IMR-90 (cell line): ENCODE measurements around the gene RAB11FIP4. TPM values are rescaled to one million over a fixed set of nuclear protein-coding genes. Genes with fewer than 3 reads are reported as not detected.
A peak's percentile ranks its signal among the peaks of the same experiment; 100 is the strongest.

Experiments used
- ATAC-seq: fragments of 200-7000 bp; cut with Tn5 transposase; 2 replicates; pipeline ENCODE4 v1.9.1; 2020; ENCODE audit warnings: low read depth, mild to moderate bottlenecking, moderate library complexity
- BruUV-seq: library from RNA; stranded (reverse); fragments of 400-500 nt; replicated peaks from 2 replicates; lab custom pipeline; 2021; lab: Mats Ljungman, UMichigan
- CTCF ChIA-PET: fragments of 300-600 bp; formaldehyde crosslinking; extraction: SDS; loops from one replicate; lab custom pipeline; 2021; ENCODE audit warnings: antibody characterized with exemption; lab: Yijun Ruan, JAX
- POLR2A ChIA-PET: fragments of 300-600 bp; sonication (Branson Sonifier 250); formaldehyde crosslinking; loops from one replicate; lab custom pipeline; 2022; ENCODE audit warnings: antibody characterized with exemption; ENCODE audit not compliant: unreplicated experiment; lab: Charles Lee
- DNase-seq: peaks from one replicate; pipeline ENCODE4 v3.0.0; 2013
- H2AFZ ChIP-seq: replicated peaks from 2 replicates; pipeline ENCODE3; 2013; ENCODE audit warnings: low read length, mild to moderate bottlenecking; ENCODE audit not compliant: poor library complexity
- H2AK5ac ChIP-seq: 2 replicates; pipeline ENCODE4 v1.6.1; 2013; ENCODE audit warnings: low read depth, low read length, inconsistent platforms
- H2AK9ac ChIP-seq: replicated peaks from 2 replicates; pipeline ENCODE3; 2013; ENCODE audit warnings: mild to moderate bottlenecking, low read depth, low read length, moderate library complexity; ENCODE audit not compliant: poor library complexity
- H2BK120ac ChIP-seq: 2 replicates; pipeline ENCODE4 v1.6.1; 2013; ENCODE audit warnings: low read depth, low read length, inconsistent platforms
- H2BK15ac ChIP-seq: 3 replicates; pipeline ENCODE4 v1.6.1; 2013; ENCODE audit warnings: low read depth, low read length, inconsistent platforms
- H2BK20ac ChIP-seq: 2 replicates; pipeline ENCODE4 v1.6.1; 2013; ENCODE audit warnings: low read depth, mild to moderate bottlenecking, inconsistent platforms, low read length, moderate library complexity
- H2BK5ac ChIP-seq: 2 replicates; pipeline ENCODE4 v1.6.1; 2013; ENCODE audit warnings: mild to moderate bottlenecking, low read depth, low read length, inconsistent platforms; ENCODE audit not compliant: poor library complexity, severe bottlenecking
- H3K14ac ChIP-seq: replicated peaks from 2 replicates; pipeline ENCODE4 v1.6.1; 2013; ENCODE audit warnings: low read depth, low read length, inconsistent platforms
- H3K18ac ChIP-seq: 2 replicates; pipeline ENCODE4 v1.6.1; 2013; ENCODE audit warnings: low read depth, low read length, control low read depth
- H3K23ac ChIP-seq: 2 replicates; pipeline ENCODE4 v1.6.1; 2013; ENCODE audit warnings: low read depth, low read length, inconsistent platforms
- H3K27ac ChIP-seq: 2 replicates; pipeline ENCODE4 v1.5.1; 2013; ENCODE audit warnings: mild to moderate bottlenecking, control low read depth, low read length; ENCODE audit not compliant: insufficient read depth
- H3K27me3 ChIP-seq: 2 replicates; pipeline ENCODE4 v1.6.1; 2013; ENCODE audit warnings: low read length; ENCODE audit not compliant: control insufficient read depth, insufficient read depth
- H3K36me3 ChIP-seq: 2 replicates; pipeline ENCODE4 v1.6.1; 2013; ENCODE audit warnings: low read length, mixed read lengths; ENCODE audit not compliant: control insufficient read depth, insufficient read depth
- H3K4ac ChIP-seq: 2 replicates; pipeline ENCODE4 v1.6.1; 2013; ENCODE audit warnings: low read depth, low read length, inconsistent platforms
- H3K4me1 ChIP-seq: 2 replicates; pipeline ENCODE4 v1.6.1; 2013; ENCODE audit warnings: low read length, mixed read lengths; ENCODE audit not compliant: control insufficient read depth, insufficient read depth
- H3K4me2 ChIP-seq: 2 replicates; pipeline ENCODE4 v1.6.1; 2013; ENCODE audit warnings: low read depth, mild to moderate bottlenecking, control low read depth, low read length, moderate library complexity
- H3K4me3 ChIP-seq: 2 replicates; pipeline ENCODE4 v1.5.1; 2013; ENCODE audit warnings: low read depth, mild to moderate bottlenecking, control low read depth, low read length, moderate library complexity; ENCODE audit not compliant: insufficient read depth
- H3K56ac ChIP-seq: 2 replicates; pipeline ENCODE4 v1.6.1; 2013; ENCODE audit warnings: low read length, inconsistent platforms; ENCODE audit not compliant: insufficient read depth; ENCODE audit errors: extremely low read depth
- H3K79me1 ChIP-seq, 2 experiments: 2 replicates each; pipeline ENCODE4 v1.6.1; 2013; ENCODE audit warnings: low read length in 2 of 2, inconsistent platforms in 1 of 2, low read depth in 1 of 2
- H3K9ac ChIP-seq: 2 replicates; pipeline ENCODE4 v1.6.1; 2013; ENCODE audit warnings: low read depth, low read length, control low read depth
- H3K9me1 ChIP-seq: 2 replicates; pipeline ENCODE4 v1.6.1; 2013; ENCODE audit warnings: low read length, inconsistent platforms; ENCODE audit not compliant: insufficient read depth
- H3K9me3 ChIP-seq: 2 replicates; pipeline ENCODE4 v1.6.1; 2013; ENCODE audit warnings: low read length; ENCODE audit not compliant: control insufficient read depth, insufficient read depth
- H4K20me1 ChIP-seq: 2 replicates; pipeline ENCODE4 v1.6.1; 2013; ENCODE audit warnings: low read length, inconsistent platforms; ENCODE audit not compliant: insufficient read depth
- H4K5ac ChIP-seq: 2 replicates; pipeline ENCODE4 v1.6.1; 2013; ENCODE audit warnings: mild to moderate bottlenecking, low read depth, low read length, control low read depth
- H4K8ac ChIP-seq, 2 experiments: 2 replicates each; pipeline ENCODE4 v1.6.1; 2013; ENCODE audit warnings: low read depth in 2 of 2, low read length in 2 of 2, control low read depth in 1 of 2, inconsistent platforms in 1 of 2
- H4K91ac ChIP-seq: 2 replicates; pipeline ENCODE4 v1.6.1; 2013; ENCODE audit warnings: low read depth, low read length, inconsistent platforms; ENCODE audit not compliant: insufficient read depth
- BHLHE40 ChIP-seq: fragments of 150-350 bp; IDR thresholded peaks from 2 replicates; pipeline ENCODE4 v1.6.1; 2016; ENCODE audit warnings: mild to moderate bottlenecking, low read depth, low read length
- CEBPB ChIP-seq: IDR thresholded peaks from 2 replicates; pipeline ENCODE4 v1.6.1; 2012; ENCODE audit warnings: low read depth, low read length, improper control_type of control experiment
- CHD1 ChIP-seq: IDR thresholded peaks from 2 replicates; pipeline ENCODE4 v1.6.1; 2012; ENCODE audit warnings: low read depth, low read length, improper control_type of control experiment
- CTCF ChIP-seq: conservative IDR thresholded peaks from 2 replicates; pipeline ENCODE4 v1.5.1; 2012; ENCODE audit warnings: mild to moderate bottlenecking, low read depth, low read length, improper control_type of control experiment
- ELK1 ChIP-seq: fragments of 150-350 bp; IDR thresholded peaks from 2 replicates; pipeline ENCODE4 v1.6.1; 2016; ENCODE audit warnings: low read depth, mild to moderate bottlenecking, low read length, moderate library complexity, borderline replicate concordance
- MAFK ChIP-seq: IDR thresholded peaks from 2 replicates; pipeline ENCODE4 v1.6.1; 2012; ENCODE audit warnings: low read depth, low read length, improper control_type of control experiment
- MAZ ChIP-seq: IDR thresholded peaks from 2 replicates; pipeline ENCODE4 v1.6.1; 2012; ENCODE audit warnings: low read depth, mild to moderate bottlenecking, low read length, improper control_type of control experiment, moderate library complexity, borderline replicate concordance
- MXI1 ChIP-seq: IDR thresholded peaks from 2 replicates; pipeline ENCODE4 v1.6.1; 2012; ENCODE audit warnings: low read depth, mild to moderate bottlenecking, low read length, moderate library complexity, borderline replicate concordance
- NFE2L2 ChIP-seq: fragments of 150-350 bp; IDR thresholded peaks from 2 replicates; pipeline ENCODE4 v1.6.1; 2016; ENCODE audit warnings: low read depth, mild to moderate bottlenecking, low read length
- POLR2A ChIP-seq: IDR thresholded peaks from 2 replicates; pipeline ENCODE4 v1.6.1; 2012; ENCODE audit warnings: mild to moderate bottlenecking, low read depth, low read length
- RAD21 ChIP-seq: IDR thresholded peaks from 2 replicates; pipeline ENCODE4 v1.6.1; 2012; ENCODE audit warnings: low read length, improper control_type of control experiment
- RCOR1 ChIP-seq: IDR thresholded peaks from 2 replicates; pipeline ENCODE4 v1.6.1; 2012; ENCODE audit warnings: mild to moderate bottlenecking, low read length, improper control_type of control experiment; ENCODE audit not compliant: insufficient replicate concordance
- RFX5 ChIP-seq: IDR thresholded peaks from 2 replicates; pipeline ENCODE4 v1.8.0; 2012; ENCODE audit warnings: low read depth, mild to moderate bottlenecking, low read length, moderate library complexity
- SMC3 ChIP-seq: fragments of 150-350 bp; IDR thresholded peaks from 2 replicates; pipeline ENCODE4 v1.6.1; 2016; ENCODE audit warnings: low read depth, mild to moderate bottlenecking, antibody characterized with exemption, low read length, moderate library complexity
- USF2 ChIP-seq: fragments of 150-350 bp; IDR thresholded peaks from 2 replicates; pipeline ENCODE4 v1.6.1; 2017; ENCODE audit warnings: mild to moderate bottlenecking, antibody characterized with exemption, low read length, low read depth
- WGBS, 2 experiments: methylation state at CpG; one replicate each; pipeline versions ENCODE4 v1.1.5 to v1.1.7; 2013; ENCODE audit warnings: missing lambda C conversion rate in 2 of 2; ENCODE audit not compliant: insufficient read length in 1 of 2; ENCODE audit errors: extremely low coverage in 2 of 2; 5-methylcytosine and 5-hydroxymethylcytosine counted together
- dilution Hi-C: fragments of 300-500 bp; cut with HindIII; formaldehyde crosslinking; loops from one replicate; pipeline ENCODE4 v1.14.3; 2018; ENCODE audit warnings: low sequenced_read_pairs; ENCODE audit not compliant: unreplicated experiment
- in situ Hi-C: fragments of 300-500 bp; cut with MboI; formaldehyde crosslinking; loops from 3 replicates; pipeline ENCODE4 v1.14.3; 2019; ENCODE audit warnings: low sequenced_read_pairs, inconsistent platforms, mixed read lengths
- intact Hi-C: fragments of 100-400 bp; cut with micrococcal nuclease; formaldehyde crosslinking; loops from 2 replicates; pipeline ENCODE4 v1.10.0; 2022
- polyA plus RNA-seq, 3 experiments: library from polyadenylated mRNA; depleted of rRNA; stranded (reverse); fragments of >200 nt; gene quantifications; 2 replicates each; pipeline ENCODE4 v1.2.3, GENCODE V29; 2012; ENCODE audit warnings: low replicate concordance in 1 of 3
- total RNA-seq: library from RNA; depleted of rRNA; stranded (reverse); fragments of >200 nt; gene quantifications from 2 replicates; pipeline ENCODE4 v1.2.3, GENCODE V29; 2012

RAB11FIP4 gene
- total and polyA plus RNA-seq, 2 of the 4 experiments (the other 2 are of a cell fraction): 0.68 to 1.1 TPM

- Histone ChIP-seq H2AFZ (no peak overlapping the region), H3K4me1 (peaks cover 2% of the 10 kb centered on the region; the same call in 1 of the 2 replicates), H3K79me1 (no peaks in the 10 kb centered on the region), H4K91ac (no peak overlapping the region), H3K4ac (no peak overlapping the region), H4K20me1 (no peaks in the 10 kb centered on the region; the same call in none of the 2 replicates), H3K23ac (no peak overlapping the region), H4K8ac (no peak overlapping the region), H2AK9ac (peak overlapping the region; percentile 34), H3K27me3 (peaks cover 38% of the 10 kb centered on the region), H3K56ac (no peak overlapping the region), H2BK15ac (no peak overlapping the region), H4K5ac (no peak overlapping the region), H3K36me3 (no peaks in the 10 kb centered on the region), H3K4me2 (no peak overlapping the region), H3K4me3 (no peak overlapping the region), H3K18ac (no peak overlapping the region), H2BK20ac (no peak overlapping the region), H3K27ac (no peak overlapping the region), H3K9me3 (no peaks in the 10 kb centered on the region), H2BK120ac (no peak overlapping the region), H2BK5ac (no peak overlapping the region), H3K9ac (no peak overlapping the region), H2AK5ac (no peak overlapping the region), H3K9me1 (0 out of 2 replicates have a peak, but pooled peaks cover 4% of the 10 kb centered on the region), H3K14ac (no peak overlapping the region)
- dilution Hi-C loops: no loop called here
- ChIA-PET CTCF (no interaction called here), POLR2A (no interaction called here)
- intact Hi-C loops: no loop called here
- in situ Hi-C loops: no loop called here
- DNase-seq: no peak
- ATAC-seq: no peak
- no TSS peak for BruUV-seq
- TF ChIP-seq ELK1 (no peak), CTCF (no peak), USF2 (no peak), MAZ (no peak), CHD1 (no peak), MAFK (no peak), RAD21 (no peak), CEBPB (no peak), POLR2A (no peak), MXI1 (no peak), RFX5 (no peak), SMC3 (no peak), BHLHE40 (no peak), NFE2L2 (no peak), RCOR1 (no peak)
- 79% methylated on average over 2 of the region's 8 CpGs; no CpG with 5 or more reads in 1 of the 2 experiments for WGBS, 2 experiments
These were observed 1.1 kb upstream of the RAB11FIP4 start for GRCh38 chr17:31390426-31390747.
